Fibroblast of lung (primary cell): Measurements from ENCODE around the gene ZSCAN20. TPM values are rescaled to one million over a fixed set of nuclear protein-coding genes. Genes with fewer than 3 reads are reported as not detected.
A peak's percentile ranks its signal among the peaks of the same experiment; 100 is the strongest.

Experiments used
- DNase-seq, 2 donors: peaks; one replicate each; pipeline versions ENCODE4 v3.0.0 to v3.0.0-alpha.2; 2010; ENCODE audit warnings: low read depth in 2 of 2
- H2AFZ ChIP-seq: 2 replicates; pipeline ENCODE4 v1.5.1; 2012; ENCODE audit warnings: low read length, control low read depth, inconsistent platforms
- H3K27ac ChIP-seq: 2 replicates; pipeline ENCODE4 v1.5.1; 2011; ENCODE audit warnings: low read length, control low read depth; ENCODE audit not compliant: insufficient read depth
- H3K27me3 ChIP-seq: 2 replicates; pipeline ENCODE4 v1.5.1; 2011; ENCODE audit warnings: mild to moderate bottlenecking, low read length; ENCODE audit not compliant: control insufficient read depth, insufficient read depth
- H3K36me3 ChIP-seq: 2 replicates; pipeline ENCODE4 v1.5.1; 2011; ENCODE audit warnings: low read length; ENCODE audit not compliant: control insufficient read depth, insufficient read depth
- H3K4me1 ChIP-seq: 2 replicates; pipeline ENCODE4 v1.5.1; 2011; ENCODE audit warnings: low read length; ENCODE audit not compliant: control insufficient read depth, insufficient read depth; ENCODE audit errors: extremely low read depth
- H3K4me2 ChIP-seq: 2 replicates; pipeline ENCODE4 v1.5.1; 2011; ENCODE audit warnings: low read length, control low read depth; ENCODE audit not compliant: insufficient read depth; ENCODE audit errors: extremely low read depth
- H3K4me3 ChIP-seq, 4 experiments: fragments of 200-600 bp in 1 of 4; sonication (generic) in 1 of 4; replicated peaks in 1 of 4; 2 replicates each; pipeline ENCODE4 v1.5.1; 2011 to 2016; ENCODE audit warnings: low read length in 4 of 4, low read depth in 3 of 4, mild to moderate bottlenecking in 3 of 4, control low read depth in 2 of 4, inconsistent platforms in 1 of 4, mixed read lengths in 1 of 4; ENCODE audit not compliant: insufficient read depth in 1 of 4; ENCODE audit errors: control extremely low read depth in 1 of 4
- H3K79me2 ChIP-seq: 2 replicates; pipeline ENCODE4 v1.5.1; 2012; ENCODE audit warnings: mild to moderate bottlenecking, low read length, inconsistent platforms; ENCODE audit not compliant: control insufficient read depth, insufficient read depth
- H3K9ac ChIP-seq: 2 replicates; pipeline ENCODE4 v1.5.1; 2011; ENCODE audit warnings: mild to moderate bottlenecking, low read length, control low read depth; ENCODE audit not compliant: insufficient read depth
- H3K9me3 ChIP-seq: 2 replicates; pipeline ENCODE4 v1.5.1; 2012; ENCODE audit warnings: low read depth, low read length; ENCODE audit not compliant: control insufficient read depth, insufficient read depth
- H4K20me1 ChIP-seq: 2 replicates; pipeline ENCODE4 v1.5.1; 2011; ENCODE audit warnings: low read length; ENCODE audit not compliant: control insufficient read depth, insufficient read depth; ENCODE audit errors: extremely low read depth
- EZH2 ChIP-seq: IDR thresholded peaks from 2 replicates; pipeline ENCODE4 v1.5.1; 2012; ENCODE audit warnings: low read length, control low read depth, mild to moderate bottlenecking; ENCODE audit errors: missing control alignments
- polyA plus RNA-seq, 2 donors: library from polyadenylated mRNA; depleted of rRNA in 1 of 2; stranded (reverse) in 1 of 2; unstranded in 1 of 2; fragments of >200 nt; gene quantifications; 2 replicates each; pipeline ENCODE4 v1.2.1, GENCODE V29; 2011 to 2012; ENCODE audit warnings: missing spikeins in 1 of 2
- total RNA-seq: library from RNA; depleted of rRNA; stranded (reverse); fragments of >200 nt; gene quantifications from 2 replicates; pipeline ENCODE4 v1.2.1, GENCODE V29; 2014
- TF ChIP-seq, protein P1 (sequence below), 2 donors: IDR thresholded peaks in 1 of 2; conservative IDR thresholded peaks in 1 of 2; 1 replicate in 1 of 2; 2 replicates in 1 of 2; pipeline ENCODE4 v1.5.1; 2011 to 2012; ENCODE audit warnings: low read length in 2 of 2, control low read depth in 1 of 2, inconsistent platforms in 1 of 2, low read depth in 1 of 2, mild to moderate bottlenecking in 1 of 2

The ZSCAN20 gene
- total and polyA plus RNA-seq, 2 donors (not counting 1 experiment from before 2014, with no cell fraction given): 3.1 to 13.0 TPM

DNA sequence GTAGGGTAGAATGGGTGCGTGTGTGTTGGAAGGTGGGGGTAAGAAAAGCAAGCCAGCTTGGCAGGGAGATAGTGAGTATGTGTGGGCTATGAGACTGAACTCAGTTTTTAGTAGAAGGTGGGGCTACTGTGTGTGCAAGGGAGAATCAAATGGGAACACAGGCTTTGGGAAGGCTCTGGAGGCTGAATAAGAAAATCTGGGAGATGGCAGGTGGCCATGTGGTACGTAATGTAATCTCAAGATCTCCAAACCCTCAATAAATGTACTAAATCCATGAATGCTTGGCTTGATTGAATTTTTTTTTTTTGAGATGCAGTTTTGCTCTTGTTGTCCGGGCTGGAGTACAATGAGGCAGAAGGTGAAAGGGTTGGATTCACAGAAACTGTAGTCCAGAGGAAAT, 3.5 kb upstream of the ZSCAN20 start:
- H3K36me3 ChIP-seq: no peaks in the 10 kb centered on the region
- H3K4me1 ChIP-seq: peaks cover 16% of the 10 kb centered on the region
- no peak overlapping the region for H2AFZ ChIP-seq
- H3K79me2 ChIP-seq: peaks cover 5% of the 10 kb centered on the region
- no peaks in the 10 kb centered on the region for H3K9me3 ChIP-seq
- TF ChIP-seq, protein P1, sequence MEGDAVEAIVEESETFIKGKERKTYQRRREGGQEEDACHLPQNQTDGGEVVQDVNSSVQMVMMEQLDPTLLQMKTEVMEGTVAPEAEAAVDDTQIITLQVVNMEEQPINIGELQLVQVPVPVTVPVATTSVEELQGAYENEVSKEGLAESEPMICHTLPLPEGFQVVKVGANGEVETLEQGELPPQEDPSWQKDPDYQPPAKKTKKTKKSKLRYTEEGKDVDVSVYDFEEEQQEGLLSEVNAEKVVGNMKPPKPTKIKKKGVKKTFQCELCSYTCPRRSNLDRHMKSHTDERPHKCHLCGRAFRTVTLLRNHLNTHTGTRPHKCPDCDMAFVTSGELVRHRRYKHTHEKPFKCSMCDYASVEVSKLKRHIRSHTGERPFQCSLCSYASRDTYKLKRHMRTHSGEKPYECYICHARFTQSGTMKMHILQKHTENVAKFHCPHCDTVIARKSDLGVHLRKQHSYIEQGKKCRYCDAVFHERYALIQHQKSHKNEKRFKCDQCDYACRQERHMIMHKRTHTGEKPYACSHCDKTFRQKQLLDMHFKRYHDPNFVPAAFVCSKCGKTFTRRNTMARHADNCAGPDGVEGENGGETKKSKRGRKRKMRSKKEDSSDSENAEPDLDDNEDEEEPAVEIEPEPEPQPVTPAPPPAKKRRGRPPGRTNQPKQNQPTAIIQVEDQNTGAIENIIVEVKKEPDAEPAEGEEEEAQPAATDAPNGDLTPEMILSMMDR (conservative IDR thresholded peaks at IDR 0.05 in 1 of 2, IDR thresholded peaks at IDR 0.05 in 1 of 2; ENCODE audit: low read depth in 1 of 2, low read length in 2 of 2): no peak
- TF ChIP-seq EZH2: no peak
- DNase-seq: no peak
- H3K27me3 ChIP-seq: no peaks in the 10 kb centered on the region
- no peak overlapping the region for H3K9ac ChIP-seq
- H3K4me3 ChIP-seq: no peak overlapping the region
- no peak overlapping the region for H3K27ac ChIP-seq
- no peak overlapping the region for H3K4me2 ChIP-seq
- no peaks in the 10 kb centered on the region for H4K20me1 ChIP-seq

DNA sequence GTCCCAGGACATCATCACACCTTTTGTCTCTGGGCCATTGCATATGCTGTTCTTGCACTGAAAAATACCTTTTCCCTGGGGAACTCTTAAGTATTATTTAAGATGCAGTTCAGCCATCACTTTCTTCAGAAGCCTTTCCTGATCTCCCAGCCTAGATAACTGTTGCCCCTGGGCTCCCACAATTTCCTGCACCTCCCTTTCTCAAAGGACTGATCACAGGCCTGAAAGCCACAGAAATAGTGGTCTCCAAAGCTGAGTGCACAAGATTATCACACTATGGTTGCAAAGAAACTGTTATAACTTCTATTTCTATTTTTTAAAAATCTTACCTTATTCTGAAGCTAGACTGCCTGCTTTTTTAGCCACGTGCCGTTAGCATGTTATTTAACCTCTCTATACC, 2.8 kb upstream of the ZSCAN20 start:
- H3K4me1 ChIP-seq: peaks cover 16% of the 10 kb centered on the region
- H3K36me3 ChIP-seq: no peaks in the 10 kb centered on the region
- H3K9me3 ChIP-seq: no peaks in the 10 kb centered on the region
- H3K27me3 ChIP-seq: no peaks in the 10 kb centered on the region
- no peak overlapping the region for H3K27ac ChIP-seq
- peaks cover 5% of the 10 kb centered on the region for H3K79me2 ChIP-seq
- no peak overlapping the region for H3K9ac ChIP-seq
- no peak overlapping the region for H3K4me3 ChIP-seq
- no peak overlapping the region for H3K4me2 ChIP-seq
- no peak overlapping the region for H2AFZ ChIP-seq
- H4K20me1 ChIP-seq: no peaks in the 10 kb centered on the region
- TF ChIP-seq, protein P1 (conservative IDR thresholded peaks at IDR 0.05 in 1 of 2, IDR thresholded peaks at IDR 0.05 in 1 of 2; ENCODE audit: low read depth in 1 of 2, low read length in 2 of 2): no peak
- TF ChIP-seq EZH2: no peak
- DNase-seq: no peak

DNA sequence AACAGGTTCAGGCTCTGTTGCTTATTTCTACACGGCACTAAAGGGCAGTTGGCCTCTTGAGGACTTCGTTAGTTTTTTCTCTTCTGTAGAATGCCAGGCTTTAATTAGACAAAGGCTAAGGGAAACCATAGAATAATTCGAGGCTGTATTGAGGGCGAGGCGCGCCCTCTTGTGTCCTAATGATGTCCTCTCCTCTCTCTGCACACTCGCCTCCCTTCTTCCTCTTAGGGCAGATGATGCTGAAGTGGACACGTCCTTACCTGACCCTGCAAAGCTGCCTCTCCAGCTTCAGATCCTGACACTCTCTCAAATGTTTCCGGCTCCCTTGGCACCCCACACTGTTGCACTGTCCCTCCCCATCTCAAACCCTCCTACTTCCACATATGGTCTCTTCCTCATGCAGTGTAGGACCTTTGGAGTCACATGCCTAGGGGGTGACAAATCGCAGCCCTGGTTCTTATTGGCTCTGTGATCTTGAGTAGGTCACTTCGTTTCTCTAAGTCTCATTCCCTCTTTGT, 1.9 kb upstream of the ZSCAN20 start:
- H4K20me1 ChIP-seq: no peaks in the 10 kb centered on the region
- H3K4me3 ChIP-seq: no peak overlapping the region
- DNase-seq: peak; percentile 76 to 88
- peak overlapping the region; percentile 50 for H3K27ac ChIP-seq
- TF ChIP-seq, protein P1 (conservative IDR thresholded peaks at IDR 0.05 in 1 of 2, IDR thresholded peaks at IDR 0.05 in 1 of 2; ENCODE audit: low read depth in 1 of 2, low read length in 2 of 2): peak; percentile 79 to 91
- no peak for TF ChIP-seq EZH2
- peaks cover 5% of the 10 kb centered on the region for H3K79me2 ChIP-seq
- no peaks in the 10 kb centered on the region for H3K36me3 ChIP-seq
- H3K9me3 ChIP-seq: no peaks in the 10 kb centered on the region
- no peak overlapping the region for H3K9ac ChIP-seq
- no peak overlapping the region for H3K4me2 ChIP-seq
- no peaks in the 10 kb centered on the region for H3K27me3 ChIP-seq
- H3K4me1 ChIP-seq: peaks cover 16% of the 10 kb centered on the region
- H2AFZ ChIP-seq: peak overlapping the region; percentile 82
